Measurements from ENCODE around the gene ARGLU1.

ARGLU1 gene

GRCh38 chr13:106499113-106499512, 68.8 kb downstream of the ARGLU1 start:
- no peak for DNase-seq (ENCODE audit: low read depth)

DNA sequence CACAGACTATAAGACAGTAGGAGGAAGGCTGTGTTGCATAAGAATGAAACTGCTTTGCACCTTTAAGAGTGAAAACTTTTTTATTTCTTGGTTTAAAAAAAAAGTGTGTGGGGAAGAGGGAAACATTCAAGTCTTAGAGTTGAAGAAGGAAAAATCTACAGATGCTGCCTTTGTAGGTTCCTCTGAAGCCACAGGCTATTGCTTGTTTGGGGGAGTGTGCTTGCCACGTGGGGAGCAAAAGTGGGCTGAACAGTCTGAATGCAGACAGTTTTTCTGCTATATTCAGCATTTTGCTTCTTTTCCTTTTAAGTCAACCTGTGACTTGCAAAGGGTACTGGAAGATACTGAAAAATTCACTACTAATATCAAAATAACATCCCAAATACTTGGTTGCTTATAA, 69.4 kb downstream of the ARGLU1 start:
- DNase-seq (ENCODE audit: low read depth), result no peak

- DNase-seq (ENCODE audit: low read depth), result no peak
Observed at GRCh38 chr13:106498158-106498557, 69.8 kb downstream of the ARGLU1 start.

- DNase-seq (ENCODE audit: low read depth), result no peak
Observed at GRCh38 chr13:106497079-106497478, 70.9 kb downstream of the ARGLU1 start.

- no peak for DNase-seq (ENCODE audit: low read depth)
Observed at GRCh38 chr13:106496072-106496997, 71.6 kb downstream of the ARGLU1 start.

- DNase-seq (ENCODE audit: low read depth), result no peak
Observed at GRCh38 chr13:106494936-106495335, 73.0 kb downstream of the ARGLU1 start.

- no peak for DNase-seq (ENCODE audit: low read depth)
Observed at GRCh38 chr13:106494506-106494905, 73.4 kb downstream of the ARGLU1 start.

DNA sequence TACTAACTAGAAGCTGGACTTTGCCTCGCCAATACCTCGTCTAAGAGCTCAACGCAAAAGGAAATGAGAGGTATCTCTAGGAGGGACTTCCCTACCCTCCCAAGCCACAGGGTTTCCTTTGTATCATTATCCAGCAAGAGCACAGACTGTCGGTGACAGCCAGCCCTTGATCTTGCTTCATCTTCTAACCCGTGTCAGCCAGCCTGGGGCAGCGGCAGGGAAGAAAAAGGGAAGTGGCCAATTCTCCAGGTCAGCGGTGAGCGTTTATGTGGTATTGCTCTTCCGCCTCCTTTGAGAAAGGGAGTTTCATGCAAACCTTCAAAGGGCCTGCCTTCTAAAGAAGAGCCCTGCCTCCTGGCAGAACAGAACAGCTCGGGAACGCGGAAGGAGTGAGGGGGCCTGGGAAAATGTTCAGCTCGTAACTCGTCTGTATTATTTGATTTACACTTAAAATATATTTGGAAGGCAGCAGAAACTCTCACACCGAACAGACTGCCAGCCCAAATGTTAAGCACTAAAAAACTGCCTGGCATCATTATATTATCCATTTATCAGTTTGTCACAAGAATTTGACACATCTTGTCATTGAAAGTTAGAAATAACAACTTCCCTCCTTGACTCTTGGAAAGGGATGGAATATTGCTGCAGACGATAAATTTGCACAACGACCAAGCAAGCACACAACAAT, 74.3 kb downstream of the ARGLU1 start:
- no peak for DNase-seq (ENCODE audit: low read depth)

GRCh38 chr13:106492588-106493475, 75.1 kb downstream of the ARGLU1 start:
- DNase-seq (ENCODE audit: low read depth), result no peak

DNA sequence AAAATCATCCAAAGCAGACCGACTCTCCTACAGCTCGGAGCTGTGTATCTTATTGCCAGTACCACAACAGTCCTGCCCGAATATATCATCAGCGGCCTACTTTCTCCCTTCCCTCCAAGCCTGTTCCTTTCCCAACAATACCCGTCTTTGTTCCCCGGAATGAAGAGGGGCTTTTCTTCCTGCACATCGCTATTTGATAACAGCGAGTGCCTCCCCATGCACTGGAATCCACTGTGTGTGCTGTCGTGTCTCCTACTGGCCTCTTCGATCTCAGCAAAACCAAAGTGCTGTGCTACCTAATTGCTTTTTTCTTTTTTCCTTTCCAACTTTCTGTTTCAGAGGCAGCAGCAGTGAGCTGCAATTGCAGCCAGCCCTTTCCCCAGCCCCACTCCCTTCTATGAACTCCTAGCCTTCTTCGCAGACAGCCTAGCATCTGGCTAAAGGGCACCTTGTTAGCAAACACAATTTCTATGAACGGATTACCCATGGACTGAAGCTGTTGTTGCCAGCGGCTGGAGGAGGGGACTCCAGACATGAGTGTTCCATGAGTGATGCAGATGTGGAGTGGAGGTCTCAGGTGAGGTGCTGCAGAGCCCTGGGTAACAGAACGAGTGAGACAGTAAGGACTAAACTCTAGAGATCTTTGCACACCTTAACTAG, 75.9 kb downstream of the ARGLU1 start:
- no peak for DNase-seq (ENCODE audit: low read depth)

Measured in activated T-cell treated with anti-CD3 and anti-CD28 coated beads for 48 hours (primary cell).